Natural killer cell (primary cell): Measurements from ENCODE around the gene FMNL1. TPM values are rescaled to one million over a fixed set of nuclear protein-coding genes. Genes with fewer than 3 reads are reported as not detected.

Experiments
- ATAC-seq, 3 donors: fragments of 150-1000 bp in 2 of 3; fragments of 200-7000 bp in 1 of 3; cut with Tn5 transposase; 1 replicate in 1 of 3; 2 replicates in 2 of 3; pipeline ENCODE4 v1.10.0; 2021; ENCODE audit warnings: mild to moderate bottlenecking in 2 of 3, moderate library complexity in 2 of 3
- DNase-seq, 2 donors: peaks; one replicate each; pipeline versions ENCODE4 v3.0.0 to v3.0.0-alpha.2; 2013 to 2021; ENCODE audit warnings: mixed read lengths in 1 of 2
- H3K27ac ChIP-seq: one replicate; pipeline ENCODE4 v1.5.1; 2013; ENCODE audit warnings: mild to moderate bottlenecking, low read length
- H3K27me3 ChIP-seq: one replicate; pipeline ENCODE4 v1.6.1; 2013; ENCODE audit warnings: low read length; ENCODE audit not compliant: control insufficient read depth, insufficient read depth
- H3K36me3 ChIP-seq: one replicate; pipeline ENCODE4 v1.6.1; 2013; ENCODE audit warnings: low read length; ENCODE audit not compliant: control insufficient read depth, insufficient read depth
- H3K4me1 ChIP-seq: one replicate; pipeline ENCODE4 v1.6.1; 2013; ENCODE audit warnings: low read length; ENCODE audit not compliant: control insufficient read depth, insufficient read depth
- H3K4me3 ChIP-seq: one replicate; pipeline ENCODE4 v1.5.1; 2013; ENCODE audit warnings: low read length
- H3K9me3 ChIP-seq: one replicate; pipeline ENCODE4 v1.6.1; 2013; ENCODE audit warnings: low read length; ENCODE audit not compliant: control insufficient read depth, insufficient read depth
- H3K27ac Mint-ChIP-seq, 2 donors: one replicate each; pipeline ENCODE4 v1.8.0; 2022; ENCODE audit warnings: mild to moderate bottlenecking in 2 of 2, mixed read lengths in 2 of 2, moderate library complexity in 1 of 2
- H3K27me3 Mint-ChIP-seq, 2 donors: one replicate each; pipeline ENCODE4 v1.8.0; 2022; ENCODE audit warnings: low read depth in 2 of 2, mixed read lengths in 2 of 2
- H3K36me3 Mint-ChIP-seq: one replicate; pipeline ENCODE4 v1.8.0; 2022; ENCODE audit warnings: mixed read lengths
- H3K4me1 Mint-ChIP-seq, 2 donors: one replicate each; pipeline ENCODE4 v1.8.0; 2022; ENCODE audit warnings: mixed read lengths in 2 of 2
- H3K4me3 Mint-ChIP-seq: one replicate; pipeline ENCODE4 v1.8.0; 2022; ENCODE audit warnings: mild to moderate bottlenecking, moderate library complexity, mixed read lengths
- H3K9me3 Mint-ChIP-seq, 2 donors: one replicate each; pipeline ENCODE4 v1.8.0; 2022; ENCODE audit warnings: mixed read lengths in 2 of 2
- CTCF ChIP-seq: fragments of 200-600 bp; IDR thresholded peaks from one replicate; pipeline ENCODE4 v1.8.0; 2022; ENCODE audit warnings: antibody characterized with exemption
- WGBS: methylation state at CpG from one replicate; pipeline ENCODE4 v1.1.7; 2013; ENCODE audit warnings: missing lambda C conversion rate; ENCODE audit not compliant: insufficient coverage; 5-methylcytosine and 5-hydroxymethylcytosine counted together
- intact Hi-C: fragments of 100-400 bp; cut with micrococcal nuclease; formaldehyde crosslinking; loops from one replicate; pipeline ENCODE4 v1.14.2; 2022
- total RNA-seq, 4 donors: library from RNA; stranded (reverse); fragments of 120-200 nt in 1 of 4; gene quantifications; one replicate each; pipeline versions ENCODE4 v1.2.3 to v1.2.4, GENCODE V29; 2013 to 2022

The FMNL1 gene
- total RNA-seq, 3 donors from 2014 or later (not counting 1 experiment from before 2014, with no cell fraction given) = 741 to 836 (median 752) TPM

DNA sequence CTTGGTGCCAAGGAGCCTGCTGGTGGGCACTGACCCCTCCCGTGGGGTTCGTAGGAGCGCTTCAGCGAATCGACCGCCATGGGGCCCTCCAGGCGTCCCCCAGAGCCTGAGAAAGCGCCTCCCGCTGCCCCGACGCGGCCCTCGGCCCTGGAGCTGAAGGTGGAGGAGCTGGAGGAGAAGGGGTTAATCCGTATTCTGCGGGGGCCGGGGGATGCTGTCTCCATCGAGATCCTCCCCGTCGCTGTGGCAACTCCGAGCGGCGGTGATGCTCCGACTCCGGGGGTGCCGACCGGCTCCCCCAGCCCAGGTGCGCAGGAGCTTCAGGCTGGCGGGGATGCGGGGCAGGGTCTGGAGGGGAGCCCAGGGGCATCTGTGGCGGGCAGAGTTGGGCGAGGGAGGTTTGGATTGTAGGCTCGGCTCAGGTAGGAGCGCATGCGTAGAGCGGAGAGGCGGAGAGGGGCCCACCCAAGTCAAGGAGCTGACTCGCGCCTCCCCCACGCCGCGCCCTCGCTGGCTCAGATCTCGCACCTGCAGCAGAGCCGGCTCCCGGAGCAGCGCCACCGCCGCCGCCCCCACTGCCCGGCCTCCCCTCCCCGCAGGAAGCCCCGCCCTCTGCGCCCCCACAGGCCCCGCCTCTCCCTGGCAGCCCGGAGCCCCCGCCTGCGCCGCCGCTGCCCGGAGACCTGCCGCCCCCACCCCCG is 19.8 kb downstream of the FMNL1 start:
- Histone ChIP-seq H3K27ac (no peak overlapping the region), H3K9me3 (no peaks in the 10 kb centered on the region), H3K4me3 (no peak overlapping the region), H3K36me3 (peaks cover 93% of the 10 kb centered on the region), H3K27me3 (no peaks in the 10 kb centered on the region), H3K4me1 (peaks cover 10% of the 10 kb centered on the region)
- Mint-ChIP-seq H3K27me3 (no peaks in the 10 kb centered on the region), H3K9me3 (no peaks in the 10 kb centered on the region), H3K4me1 (peaks cover 27 to 56% of the 10 kb centered on the region in 2 donors), H3K27ac (peak overlapping the region; percentile 34 to 65), H3K4me3 (no peak overlapping the region), H3K36me3 (peaks cover 10% of the 10 kb centered on the region)
- WGBS = 95% methylated on average over 60 of the region's 62 CpGs
- no peak for DNase-seq
- ATAC-seq = peak in 1 of 3 donors; percentile 14
- no peak for TF ChIP-seq CTCF
- intact Hi-C loops = no loop called here

DNA sequence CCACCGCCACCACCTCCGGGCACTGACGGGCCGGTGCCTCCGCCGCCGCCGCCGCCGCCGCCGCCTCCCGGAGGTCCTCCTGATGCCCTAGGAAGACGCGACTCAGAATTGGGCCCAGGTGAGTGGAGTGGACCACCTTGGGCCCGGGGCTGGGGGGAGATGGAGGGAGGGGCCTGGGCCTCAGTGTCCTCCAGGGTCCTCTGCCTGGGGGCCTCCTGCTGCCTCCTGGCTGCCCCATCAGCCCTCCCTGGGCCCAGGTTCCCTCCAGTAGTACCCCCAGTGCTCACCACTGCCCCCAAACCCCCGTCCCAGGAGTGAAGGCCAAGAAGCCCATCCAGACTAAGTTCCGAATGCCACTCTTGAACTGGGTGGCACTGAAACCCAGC is 20.3 kb downstream of the FMNL1 start:
- Mint-ChIP-seq H3K4me3 (no peak overlapping the region), H3K27me3 (no peaks in the 10 kb centered on the region), H3K27ac (peak overlapping the region in 1 of 2 donors; percentile 80), H3K4me1 (peaks cover 33 to 61% of the 10 kb centered on the region in 2 donors), H3K9me3 (no peaks in the 10 kb centered on the region), H3K36me3 (peaks cover 10% of the 10 kb centered on the region)
- ATAC-seq (peak in 1 of 3 donors; percentile 2), DNase-seq (no peak)
- intact Hi-C loops = no loop called here
- Histone ChIP-seq H3K27me3 (no peaks in the 10 kb centered on the region), H3K9me3 (no peaks in the 10 kb centered on the region), H3K4me1 (peaks cover 15% of the 10 kb centered on the region), H3K36me3 (peaks cover 92% of the 10 kb centered on the region), H3K27ac (no peak overlapping the region), H3K4me3 (no peak overlapping the region)
- TF ChIP-seq CTCF = no peak
- 98% methylated on average over 18 of the region's 18 CpGs for WGBS

DNA sequence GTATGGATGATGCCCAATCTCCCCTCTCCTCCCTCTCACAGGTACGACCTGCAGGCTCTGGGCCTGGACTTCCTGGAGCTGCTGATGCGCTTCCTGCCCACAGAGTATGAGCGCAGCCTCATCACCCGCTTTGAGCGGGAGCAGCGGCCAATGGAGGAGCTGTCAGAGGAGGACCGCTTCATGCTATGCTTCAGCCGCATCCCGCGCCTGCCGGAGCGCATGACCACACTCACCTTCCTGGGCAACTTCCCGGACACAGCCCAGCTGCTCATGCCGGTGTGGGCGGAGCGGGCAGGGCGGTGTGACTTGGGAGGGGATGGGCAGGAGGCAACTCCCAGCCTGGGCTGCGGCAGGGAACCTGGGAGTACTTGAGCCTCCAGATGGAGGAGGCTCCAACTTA is 22.1 kb downstream of the FMNL1 start:
- no peaks in the 10 kb centered on the region for H3K27me3 Mint-ChIP-seq
- Histone ChIP-seq H3K4me3 (no peak overlapping the region), H3K4me1 (peaks cover 31% of the 10 kb centered on the region), H3K9me3 (no peaks in the 10 kb centered on the region), H3K27ac (no peak overlapping the region), H3K36me3 (peaks cover 75% of the 10 kb centered on the region), H3K27me3 (no peaks in the 10 kb centered on the region)
- ATAC-seq (no peak), DNase-seq (no peak)
- intact Hi-C loops = no loop called here
- H3K36me3 Mint-ChIP-seq = no peaks in the 10 kb centered on the region
- no peaks in the 10 kb centered on the region for H3K9me3 Mint-ChIP-seq
- H3K4me3 Mint-ChIP-seq = no peak overlapping the region
- no peak overlapping the region for H3K27ac Mint-ChIP-seq
- peaks cover 30 to 61% of the 10 kb centered on the region in 2 donors for H3K4me1 Mint-ChIP-seq
- no peak for TF ChIP-seq CTCF
- 95% methylated on average over 18 of the region's 18 CpGs for WGBS
